Measurements from ENCODE around the gene ZNF496.

- TF ChIP-seq TAF1 (CRISPR knock-in tag; IDR thresholded peaks at IDR 0.05) = no peak
- no peak for TF ChIP-seq ATF3 (CRISPR knock-in tag; IDR thresholded peaks at IDR 0.05)
- TF ChIP-seq ZNF232 (CRISPR knock-in tag; IDR thresholded peaks at IDR 0.05; ENCODE audit: borderline replicate concordance) = no peak
- TF ChIP-seq POLR2AphosphoS2 (IDR thresholded peaks at IDR 0.05; ENCODE audit: low read depth, low read length) = no peak
- TF ChIP-seq HDAC2 (CRISPR knock-in tag; IDR thresholded peaks at IDR 0.05) = no peak
- TF ChIP-seq, protein P1, sequence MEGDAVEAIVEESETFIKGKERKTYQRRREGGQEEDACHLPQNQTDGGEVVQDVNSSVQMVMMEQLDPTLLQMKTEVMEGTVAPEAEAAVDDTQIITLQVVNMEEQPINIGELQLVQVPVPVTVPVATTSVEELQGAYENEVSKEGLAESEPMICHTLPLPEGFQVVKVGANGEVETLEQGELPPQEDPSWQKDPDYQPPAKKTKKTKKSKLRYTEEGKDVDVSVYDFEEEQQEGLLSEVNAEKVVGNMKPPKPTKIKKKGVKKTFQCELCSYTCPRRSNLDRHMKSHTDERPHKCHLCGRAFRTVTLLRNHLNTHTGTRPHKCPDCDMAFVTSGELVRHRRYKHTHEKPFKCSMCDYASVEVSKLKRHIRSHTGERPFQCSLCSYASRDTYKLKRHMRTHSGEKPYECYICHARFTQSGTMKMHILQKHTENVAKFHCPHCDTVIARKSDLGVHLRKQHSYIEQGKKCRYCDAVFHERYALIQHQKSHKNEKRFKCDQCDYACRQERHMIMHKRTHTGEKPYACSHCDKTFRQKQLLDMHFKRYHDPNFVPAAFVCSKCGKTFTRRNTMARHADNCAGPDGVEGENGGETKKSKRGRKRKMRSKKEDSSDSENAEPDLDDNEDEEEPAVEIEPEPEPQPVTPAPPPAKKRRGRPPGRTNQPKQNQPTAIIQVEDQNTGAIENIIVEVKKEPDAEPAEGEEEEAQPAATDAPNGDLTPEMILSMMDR (CRISPR knock-in tag; IDR thresholded peaks at IDR 0.05) = no peak
These were observed 56.9 kb downstream of the ZNF496 start for GRCh38 chr1:247274605-247275256.
